ENCODE data around the gene HLA-DOB. TPM values are rescaled to one million over a fixed set of nuclear protein-coding genes. Genes with fewer than 3 reads are reported as not detected.

The HLA-DOB gene
- total and polyA plus RNA-seq, 10 donors = 30.7 to 179 (median 48.2) TPM

- 93 to 98% (median 96%) methylated on average over 5 of the region's 5 CpGs for WGBS, 5 donors
- TF ChIP-seq CTCF (IDR thresholded peaks at IDR 0.05 in 8 of 11, conservative IDR thresholded peaks at IDR 0.05 in 3 of 11) (no peak), POLR2AphosphoS5 (IDR thresholded peaks at IDR 0.05) (no peak), POLR2A (IDR thresholded peaks at IDR 0.05) (no peak)
- Histone ChIP-seq H3K27ac (no peak overlapping the region), H3K4me3 (no peak overlapping the region), H3K9me3 (no peaks in the 10 kb centered on the region), H3K4me1 (peaks cover 0 to 46% (median 13%) of the 10 kb centered on the region in 6 donors), H3K36me3 (peaks cover 0 to 84% (median 68%) of the 10 kb centered on the region in 6 donors), H3K27me3 (replicated peaks in 1 of 7) (no peaks in the 10 kb centered on the region)
- intact Hi-C loops (cut with DNase I; ENCODE audit: low total_unique reads) = loop anchor here (5.0 kb wide), 1 partner anchor 37 kb away; no protein-coding TSS in a partner anchor
- DNase-seq = no peak
These were observed 13.2 kb upstream of the HLA-DOB start for GRCh38 chr6:32830017-32830416.

- Histone ChIP-seq H3K27me3 (replicated peaks in 1 of 7) (no peaks in the 10 kb centered on the region), H3K36me3 (peaks cover 0 to 79% (median 63%) of the 10 kb centered on the region in 6 donors), H3K4me3 (no peak overlapping the region), H3K27ac (no peak overlapping the region), H3K9me3 (no peaks in the 10 kb centered on the region), H3K4me1 (peaks cover 0 to 41% (median 13%) of the 10 kb centered on the region in 6 donors)
- intact Hi-C loops (cut with DNase I; ENCODE audit: low total_unique reads) = no loop called here
- no peak for DNase-seq
- no peak for TF ChIP-seq POLR2A (IDR thresholded peaks at IDR 0.05)
- TF ChIP-seq CTCF (IDR thresholded peaks at IDR 0.05 in 8 of 11, conservative IDR thresholded peaks at IDR 0.05 in 3 of 11) = no peak
- WGBS, 5 donors = 79 to 81% (median 79%) methylated on average over 7 of the region's 7 CpGs
These were observed 12.7 kb upstream of the HLA-DOB start for GRCh38 chr6:32829495-32829894.

GRCh38 chr6:32827025-32827424 lies 10.2 kb upstream of the HLA-DOB start:
- Histone ChIP-seq H3K27me3 (replicated peaks in 1 of 7) (no peaks in the 10 kb centered on the region), H3K4me1 (peaks cover 0 to 17% (median 6%) of the 10 kb centered on the region in 6 donors), H3K9me3 (no peaks in the 10 kb centered on the region), H3K27ac (peak overlapping the region in 3 of 8 donors; percentile 9 to 46 (median 29)), H3K4me3 (no peak overlapping the region), H3K36me3 (peaks cover 0 to 56% (median 43%) of the 10 kb centered on the region in 6 donors)
- intact Hi-C loops (cut with DNase I; ENCODE audit: low total_unique reads) = no loop called here
- no peak for TF ChIP-seq POLR2A (IDR thresholded peaks at IDR 0.05)
- no peak for TF ChIP-seq CTCF (IDR thresholded peaks at IDR 0.05 in 8 of 11, conservative IDR thresholded peaks at IDR 0.05 in 3 of 11)
- TF ChIP-seq POLR2AphosphoS5 (IDR thresholded peaks at IDR 0.05) = no peak
- WGBS, 5 donors = 81 to 87% (median 83%) methylated on average over 3 of the region's 3 CpGs
- DNase-seq = no peak

GRCh38 chr6:32825966-32826365 lies 9.2 kb upstream of the HLA-DOB start:
- peaks cover 0 to 45% (median 35%) of the 10 kb centered on the region in 6 donors for H3K36me3 ChIP-seq
- intact Hi-C loops (cut with DNase I; ENCODE audit: low total_unique reads) = no loop called here
- peaks cover 0 to 25% (median 8%) of the 10 kb centered on the region in 6 donors for H3K4me1 ChIP-seq
- peak overlapping the region in 6 of 8 donors; percentile 0 to 46 (median 21) for H3K27ac ChIP-seq
- no peak overlapping the region for H3K4me3 ChIP-seq
- no peak for DNase-seq
- no peaks in the 10 kb centered on the region for H3K9me3 ChIP-seq
- H3K27me3 ChIP-seq (replicated peaks in 1 of 7) = no peaks in the 10 kb centered on the region
- peak in 3 of 11 experiments; percentile 23 to 24 (median 23) for TF ChIP-seq CTCF (IDR thresholded peaks at IDR 0.05 in 8 of 11, conservative IDR thresholded peaks at IDR 0.05 in 3 of 11)
- TF ChIP-seq POLR2A (IDR thresholded peaks at IDR 0.05) = no peak
- TF ChIP-seq POLR2AphosphoS5 (IDR thresholded peaks at IDR 0.05) = no peak
- WGBS, 5 donors = 57 to 75% (median 73%) methylated on average over 2 of the region's 2 CpGs

Measured in spleen (tissue), 11 donors.